Vagina (tissue), 2 donors: ENCODE results near the gene LYPD5. TPM values are rescaled to one million over a fixed set of nuclear protein-coding genes. Genes with fewer than 3 reads are reported as not detected.

ENCODE experiments used
- DNase-seq, 2 donors: peaks; one replicate each; pipeline ENCODE4 v3.0.0-alpha.2; 2017; ENCODE audit errors: extremely low spot score in 2 of 2
- H3K27ac ChIP-seq: fragments of 200-600 bp; sonication (generic); one replicate; pipeline ENCODE4 v1.5.1; 2019
- H3K27me3 ChIP-seq: fragments of 200-600 bp; sonication (generic); one replicate; pipeline ENCODE4 v1.5.1; 2019
- H3K36me3 ChIP-seq, 2 donors: fragments of 200-600 bp; sonication (generic); one replicate each; pipeline ENCODE4 v1.5.1; 2017 to 2019
- H3K4me1 ChIP-seq: fragments of 200-600 bp; sonication (generic); one replicate; pipeline ENCODE4 v1.5.1; 2019
- H3K4me3 ChIP-seq, 2 donors: fragments of 200-600 bp; sonication (generic); 1 replicate in 1 of 2; 2 replicates in 1 of 2; pipeline ENCODE4 v1.5.1; 2016 to 2019
- H3K9me3 ChIP-seq: fragments of 200-600 bp; sonication (generic); one replicate; pipeline ENCODE4 v1.5.1; 2019
- POLR2A ChIP-seq, 2 donors: fragments of 450-650 bp; IDR thresholded peaks; one replicate each; pipeline ENCODE4 v1.6.1; 2017; ENCODE audit warnings: antibody characterized with exemption in 2 of 2, mild to moderate bottlenecking in 2 of 2, moderate library complexity in 2 of 2
- POLR2AphosphoS5 ChIP-seq, 2 donors: sonication (generic); formaldehyde crosslinking; IDR thresholded peaks; one replicate each; pipeline ENCODE4 v1.9.0; 2017; ENCODE audit warnings: antibody characterized with exemption in 2 of 2, mild to moderate bottlenecking in 2 of 2, low read depth in 1 of 2; ENCODE audit not compliant: insufficient read depth in 1 of 2
- intact Hi-C: fragments of 100-400 bp; cut with DNase I; formaldehyde crosslinking; loops from one replicate; pipeline ENCODE4 v1.15.1; 2023
- total RNA-seq: library from RNA; depleted of rRNA; stranded (reverse); fragments of >200 nt; gene quantifications from one replicate; pipeline ENCODE4 v1.2.3, GENCODE V29; 2016
- TF ChIP-seq, protein P1 (sequence below), 3 experiments: fragments of 450-650 bp in 2 of 3; fragments of 200-600 bp in 1 of 3; sonication (generic) in 1 of 3; IDR thresholded peaks; one replicate each; pipeline ENCODE4 v1.5.1; 2017 to 2019; ENCODE audit warnings: antibody characterized with exemption in 3 of 3, mild to moderate bottlenecking in 2 of 3, moderate library complexity in 2 of 3

Gene LYPD5
- total RNA-seq, 1 donor from 2014 or later: 3.7 TPM

- TF ChIP-seq POLR2AphosphoS5 (IDR thresholded peaks at IDR 0.05; ENCODE audit: insufficient read depth in 1 of 2, low read depth in 1 of 2) (no peak), POLR2A (IDR thresholded peaks at IDR 0.05) (no peak)
- TF ChIP-seq, protein P1, sequence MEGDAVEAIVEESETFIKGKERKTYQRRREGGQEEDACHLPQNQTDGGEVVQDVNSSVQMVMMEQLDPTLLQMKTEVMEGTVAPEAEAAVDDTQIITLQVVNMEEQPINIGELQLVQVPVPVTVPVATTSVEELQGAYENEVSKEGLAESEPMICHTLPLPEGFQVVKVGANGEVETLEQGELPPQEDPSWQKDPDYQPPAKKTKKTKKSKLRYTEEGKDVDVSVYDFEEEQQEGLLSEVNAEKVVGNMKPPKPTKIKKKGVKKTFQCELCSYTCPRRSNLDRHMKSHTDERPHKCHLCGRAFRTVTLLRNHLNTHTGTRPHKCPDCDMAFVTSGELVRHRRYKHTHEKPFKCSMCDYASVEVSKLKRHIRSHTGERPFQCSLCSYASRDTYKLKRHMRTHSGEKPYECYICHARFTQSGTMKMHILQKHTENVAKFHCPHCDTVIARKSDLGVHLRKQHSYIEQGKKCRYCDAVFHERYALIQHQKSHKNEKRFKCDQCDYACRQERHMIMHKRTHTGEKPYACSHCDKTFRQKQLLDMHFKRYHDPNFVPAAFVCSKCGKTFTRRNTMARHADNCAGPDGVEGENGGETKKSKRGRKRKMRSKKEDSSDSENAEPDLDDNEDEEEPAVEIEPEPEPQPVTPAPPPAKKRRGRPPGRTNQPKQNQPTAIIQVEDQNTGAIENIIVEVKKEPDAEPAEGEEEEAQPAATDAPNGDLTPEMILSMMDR (IDR thresholded peaks at IDR 0.05): no peak
- DNase-seq: no peak
- no peak overlapping the region for H3K4me3 ChIP-seq
- H3K36me3 ChIP-seq: no peaks in the 10 kb centered on the region
- H3K27ac ChIP-seq: no peak overlapping the region
- no peaks in the 10 kb centered on the region for H3K27me3 ChIP-seq
- H3K4me1 ChIP-seq: peaks cover 33% of the 10 kb centered on the region
- no peaks in the 10 kb centered on the region for H3K9me3 ChIP-seq
- intact Hi-C loops: no loop called here
These were observed 28.5 kb downstream of the LYPD5 start for GRCh38 chr19:43773725-43774102.

DNA sequence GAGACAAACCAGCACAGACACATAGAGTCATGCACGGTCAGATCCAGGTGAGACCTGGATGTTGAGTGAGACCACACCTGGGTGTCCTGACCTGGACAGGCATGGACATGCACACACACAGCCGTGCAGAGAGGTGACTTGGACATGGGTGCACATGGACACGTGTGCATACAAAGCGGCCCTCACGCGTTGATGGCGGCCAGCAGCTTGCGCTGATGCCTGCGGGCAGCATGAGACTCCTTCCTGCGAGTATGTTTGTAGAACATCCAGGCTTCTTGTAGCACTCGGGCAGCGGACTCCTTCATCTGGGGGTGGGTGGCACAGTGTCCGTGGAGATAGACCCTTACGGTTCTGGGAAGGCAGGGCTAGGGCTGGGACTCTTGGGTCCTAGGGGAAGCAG is 33.0 kb downstream of the LYPD5 start:
- H3K9me3 ChIP-seq: no peaks in the 10 kb centered on the region
- peaks cover 20% of the 10 kb centered on the region for H3K4me1 ChIP-seq
- no peak overlapping the region for H3K27ac ChIP-seq
- no peaks in the 10 kb centered on the region for H3K27me3 ChIP-seq
- no peak for TF ChIP-seq POLR2AphosphoS5 (IDR thresholded peaks at IDR 0.05; ENCODE audit: insufficient read depth in 1 of 2, low read depth in 1 of 2)
- TF ChIP-seq POLR2A (IDR thresholded peaks at IDR 0.05): no peak
- TF ChIP-seq, protein P1 (IDR thresholded peaks at IDR 0.05): no peak
- no peak overlapping the region for H3K4me3 ChIP-seq
- H3K36me3 ChIP-seq: no peaks in the 10 kb centered on the region
- intact Hi-C loops: no loop called here
- no peak for DNase-seq

DNA sequence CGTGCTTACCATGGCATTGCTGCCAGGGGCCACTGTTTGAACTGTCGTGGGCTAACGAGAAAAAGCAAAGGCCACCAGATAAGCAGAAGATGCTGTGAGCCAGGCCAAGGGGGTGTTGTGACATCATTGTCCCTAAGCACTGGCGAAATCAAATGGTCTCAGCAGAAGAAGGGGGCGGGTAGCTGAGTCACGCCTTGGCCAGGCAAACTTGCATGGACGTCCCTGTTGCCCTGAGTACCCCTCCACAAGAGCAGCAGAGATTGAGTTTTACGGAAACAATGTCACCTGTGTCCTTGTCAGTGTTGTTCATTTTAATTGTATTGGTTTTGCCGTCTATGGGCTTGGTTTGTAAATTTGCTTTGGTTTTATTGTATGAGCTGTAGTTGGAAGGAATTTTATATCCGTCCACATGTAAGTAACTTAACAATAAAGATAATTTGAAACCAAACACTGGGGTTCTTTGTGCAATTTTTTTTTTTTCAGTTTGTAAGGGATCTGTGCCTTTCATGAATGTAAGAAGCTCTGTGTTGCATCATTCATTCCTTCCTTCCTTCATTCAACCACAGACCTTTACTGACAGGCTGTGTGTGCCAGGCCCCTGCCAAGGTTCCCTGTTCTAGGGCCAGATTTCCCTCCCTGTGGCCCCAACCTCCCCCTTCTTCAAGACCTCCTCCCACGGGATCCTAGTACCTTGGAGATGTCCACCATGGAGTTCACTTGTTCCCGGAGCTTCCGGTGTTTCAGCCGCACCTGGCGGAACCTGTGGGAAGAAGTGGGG is 33.8 kb downstream of the LYPD5 start:
- Histone ChIP-seq H3K27ac (no peak overlapping the region), H3K4me3 (no peak overlapping the region), H3K4me1 (peaks cover 16% of the 10 kb centered on the region), H3K9me3 (no peaks in the 10 kb centered on the region), H3K27me3 (no peaks in the 10 kb centered on the region), H3K36me3 (no peaks in the 10 kb centered on the region)
- no peak for TF ChIP-seq POLR2AphosphoS5 (IDR thresholded peaks at IDR 0.05; ENCODE audit: insufficient read depth in 1 of 2, low read depth in 1 of 2)
- TF ChIP-seq, protein P1 (IDR thresholded peaks at IDR 0.05): no peak
- TF ChIP-seq POLR2A (IDR thresholded peaks at IDR 0.05): no peak
- intact Hi-C loops: no loop called here
- no peak for DNase-seq

GRCh38 chr19:43767818-43768217 is 34.4 kb downstream of the LYPD5 start:
- Histone ChIP-seq H3K9me3 (no peaks in the 10 kb centered on the region), H3K4me1 (peaks cover 16% of the 10 kb centered on the region), H3K36me3 (no peaks in the 10 kb centered on the region), H3K27me3 (no peaks in the 10 kb centered on the region), H3K27ac (no peak overlapping the region), H3K4me3 (no peak overlapping the region)
- no peak for DNase-seq
- TF ChIP-seq, protein P1 (IDR thresholded peaks at IDR 0.05): no peak
- TF ChIP-seq POLR2A (IDR thresholded peaks at IDR 0.05): no peak
- no peak for TF ChIP-seq POLR2AphosphoS5 (IDR thresholded peaks at IDR 0.05; ENCODE audit: insufficient read depth in 1 of 2, low read depth in 1 of 2)
- intact Hi-C loops: no loop called here

- H3K4me1 ChIP-seq: peaks cover 16% of the 10 kb centered on the region
- no peaks in the 10 kb centered on the region for H3K9me3 ChIP-seq
- no peaks in the 10 kb centered on the region for H3K27me3 ChIP-seq
- DNase-seq: no peak
- no peak overlapping the region for H3K4me3 ChIP-seq
- TF ChIP-seq POLR2A (IDR thresholded peaks at IDR 0.05): no peak
- TF ChIP-seq, protein P1 (IDR thresholded peaks at IDR 0.05): no peak
- TF ChIP-seq POLR2AphosphoS5 (IDR thresholded peaks at IDR 0.05; ENCODE audit: insufficient read depth in 1 of 2, low read depth in 1 of 2): no peak
- intact Hi-C loops: no loop called here
- no peak overlapping the region for H3K27ac ChIP-seq
- H3K36me3 ChIP-seq: no peaks in the 10 kb centered on the region
These were observed 34.9 kb downstream of the LYPD5 start for GRCh38 chr19:43767316-43767715.
